ENCODE data around the gene KIF1C. TPM values are rescaled to one million over a fixed set of nuclear protein-coding genes. Genes with fewer than 3 reads are reported as not detected.

Gene KIF1C
- total RNA-seq, 1 experiment from 2014 or later = 85.6 TPM

GRCh38 chr17:5024604-5025003, 26.9 kb downstream of the KIF1C start:
- Histone ChIP-seq H4K91ac (ENCODE audit: insufficient read length, low read depth, low read length) (no peak overlapping the region), H4K5ac (ENCODE audit: insufficient read length, low read depth, low read length) (no peak overlapping the region), H2AFZ (ENCODE audit: low read length) (no peak overlapping the region), H3K14ac (ENCODE audit: insufficient read depth, low read length) (no peak overlapping the region), H3K56ac (ENCODE audit: insufficient read length, low read depth, low read length) (no peak overlapping the region), H3K79me1 (ENCODE audit: insufficient read depth, low read depth, low read length, poor library complexity, severe bottlenecking) (no peaks in the 10 kb centered on the region), H3K4me2 (ENCODE audit: insufficient read depth, insufficient read length, low read length) (no peak overlapping the region), H3K27me3 (ENCODE audit: insufficient read depth, low read length) (peaks cover 2% of the 10 kb centered on the region; the same call in 1 of the 2 replicates), H2BK15ac (ENCODE audit: low read depth, low read length) (no peak overlapping the region), H3K79me2 (ENCODE audit: insufficient read depth, low read length) (no peaks in the 10 kb centered on the region), H3T11ph (ENCODE audit: low read length) (no peak overlapping the region), H3K9ac (ENCODE audit: extremely low read depth, insufficient read length, low read length) (no peak overlapping the region), H2BK20ac (ENCODE audit: low read depth, low read length, poor library complexity, severe bottlenecking) (no peak overlapping the region), H3K4me1 (ENCODE audit: insufficient read depth, low read length) (no peaks in the 10 kb centered on the region), H3K23ac (ENCODE audit: insufficient read length, low read depth, low read length) (no peak overlapping the region), H3K4ac (ENCODE audit: low read depth, low read length) (no peak overlapping the region), H2BK120ac (ENCODE audit: low read depth, low read length, poor library complexity, severe bottlenecking) (no peak overlapping the region), H3K9me3 (ENCODE audit: control insufficient read depth, low read depth, low read length) (no peaks in the 10 kb centered on the region), H2BK12ac (ENCODE audit: insufficient read length, low read depth, low read length) (no peak overlapping the region), H4K8ac (replicated peaks; ENCODE audit: insufficient read length, low read depth, low read length) (no peak overlapping the region), H2BK5ac (ENCODE audit: insufficient read length, low read length) (no peak overlapping the region), H3K18ac (ENCODE audit: insufficient read length, low read depth, low read length) (no peak overlapping the region), H3K23me2 (ENCODE audit: insufficient read length, low read depth, low read length, poor library complexity, severe bottlenecking) (no peaks in the 10 kb centered on the region), H4K20me1 (ENCODE audit: control insufficient read depth, insufficient read depth, insufficient read length) (no peaks in the 10 kb centered on the region), H2AK5ac (ENCODE audit: insufficient read length, low read length) (no peak overlapping the region), H3K27ac (ENCODE audit: insufficient read length, low read depth, low read length) (no peak overlapping the region)
- H3K27me3 Mint-ChIP-seq (ENCODE audit: low read depth) = peaks cover 7% of the 10 kb centered on the region
- H3K36me3 Mint-ChIP-seq (ENCODE audit: insufficient read depth in 1 of 3, low read depth in 3 of 3) = peaks cover 28 to 48% (median 41%) of the 10 kb centered on the region in 3 experiments
- TF ChIP-seq, protein P1, sequence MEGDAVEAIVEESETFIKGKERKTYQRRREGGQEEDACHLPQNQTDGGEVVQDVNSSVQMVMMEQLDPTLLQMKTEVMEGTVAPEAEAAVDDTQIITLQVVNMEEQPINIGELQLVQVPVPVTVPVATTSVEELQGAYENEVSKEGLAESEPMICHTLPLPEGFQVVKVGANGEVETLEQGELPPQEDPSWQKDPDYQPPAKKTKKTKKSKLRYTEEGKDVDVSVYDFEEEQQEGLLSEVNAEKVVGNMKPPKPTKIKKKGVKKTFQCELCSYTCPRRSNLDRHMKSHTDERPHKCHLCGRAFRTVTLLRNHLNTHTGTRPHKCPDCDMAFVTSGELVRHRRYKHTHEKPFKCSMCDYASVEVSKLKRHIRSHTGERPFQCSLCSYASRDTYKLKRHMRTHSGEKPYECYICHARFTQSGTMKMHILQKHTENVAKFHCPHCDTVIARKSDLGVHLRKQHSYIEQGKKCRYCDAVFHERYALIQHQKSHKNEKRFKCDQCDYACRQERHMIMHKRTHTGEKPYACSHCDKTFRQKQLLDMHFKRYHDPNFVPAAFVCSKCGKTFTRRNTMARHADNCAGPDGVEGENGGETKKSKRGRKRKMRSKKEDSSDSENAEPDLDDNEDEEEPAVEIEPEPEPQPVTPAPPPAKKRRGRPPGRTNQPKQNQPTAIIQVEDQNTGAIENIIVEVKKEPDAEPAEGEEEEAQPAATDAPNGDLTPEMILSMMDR (conservative IDR thresholded peaks at IDR 0.05) = no peak
- no peaks in the 10 kb centered on the region for H3K9me3 Mint-ChIP-seq
- WGBS (ENCODE audit: extremely low coverage, insufficient read length, low lambda C conversion rate) = no CpG with 5 or more reads among the region's 4 CpGs
- DNase-seq = no peak
- peak overlapping the region in 1 of 3 experiments; percentile 73; a peak in 1 of 7 replicates for H3K27ac Mint-ChIP-seq
- H3K4me1 Mint-ChIP-seq = no peaks in the 10 kb centered on the region
- H3K4me3 Mint-ChIP-seq = no peak overlapping the region

All from H9 (cell line).